IPS-15b (cell line): ENCODE data around the gene MSH3.
"Not testable (repeated sequence)": the region's sequence is repeated elsewhere in the genome, so short reads cannot be mapped to it uniquely, and the experiment has no call there.

Experiments used
- H3K27me3 ChIP-seq: one replicate; pipeline ENCODE4 v1.6.1; 2013; ENCODE audit warnings: low read length; ENCODE audit not compliant: control insufficient read depth, insufficient read depth
- H3K36me3 ChIP-seq: one replicate; pipeline ENCODE4 v1.6.1; 2013; ENCODE audit warnings: low read length; ENCODE audit not compliant: control insufficient read depth, insufficient read depth
- H3K4me1 ChIP-seq: one replicate; pipeline ENCODE4 v1.6.1; 2013; ENCODE audit warnings: mild to moderate bottlenecking, low read length; ENCODE audit not compliant: control insufficient read depth, insufficient read depth
- H3K4me3 ChIP-seq: one replicate; pipeline ENCODE4 v1.5.1; 2013; ENCODE audit warnings: low read depth, low read length
- H3K9ac ChIP-seq: one replicate; pipeline ENCODE4 v1.6.1; 2013; ENCODE audit warnings: low read depth, mild to moderate bottlenecking, low read length
- H3K9me3 ChIP-seq: one replicate; pipeline ENCODE4 v1.6.1; 2013; ENCODE audit warnings: mild to moderate bottlenecking, low read length; ENCODE audit not compliant: control insufficient read depth, insufficient read depth

The MSH3 gene

DNA sequence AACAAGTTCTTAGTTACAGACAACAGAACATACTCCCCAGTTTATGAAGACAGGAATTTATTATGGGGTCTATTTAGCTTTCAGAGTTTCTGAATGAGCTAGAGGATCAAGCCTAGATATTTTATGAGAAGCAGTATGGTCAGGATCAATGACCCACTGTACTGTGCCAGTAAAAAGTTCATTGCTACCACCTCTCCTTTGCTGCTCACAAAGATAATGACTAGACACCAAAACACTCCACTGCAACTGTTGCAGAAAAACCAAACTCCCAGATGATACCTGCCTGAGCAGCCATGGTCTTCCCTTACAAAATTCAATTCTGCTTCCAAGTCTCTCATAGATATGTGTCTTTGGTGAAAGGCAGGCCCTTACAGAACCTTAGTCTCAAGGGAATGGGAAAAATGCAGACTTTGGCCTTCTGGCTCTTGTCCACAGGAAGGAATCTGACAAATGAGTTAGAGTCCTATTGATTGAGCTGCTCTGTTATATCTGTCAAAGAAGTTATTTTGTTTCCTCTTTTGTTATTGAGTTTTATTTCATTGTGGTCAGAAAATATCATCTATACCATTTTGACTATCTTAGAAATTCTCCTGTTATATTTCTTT is 231.0 kb downstream of the MSH3 start:
- H3K9ac ChIP-seq = no peak overlapping the region
- no peaks in the 10 kb centered on the region for H3K4me1 ChIP-seq

GRCh38 chr5:80894083-80894482 is 239.6 kb downstream of the MSH3 start:
- Histone ChIP-seq H3K4me1 (no peaks in the 10 kb centered on the region), H3K9ac (no peak overlapping the region), H3K4me3 (no peak overlapping the region), H3K9me3 (no peaks in the 10 kb centered on the region), H3K36me3 (no peaks in the 10 kb centered on the region), H3K27me3 (no peaks in the 10 kb centered on the region)

More for the DNA sequence above, 231.0 kb downstream of the MSH3 start:
- no peaks in the 10 kb centered on the region for H3K27me3 ChIP-seq
- H3K9me3 ChIP-seq = no peaks in the 10 kb centered on the region
- no peaks in the 10 kb centered on the region for H3K36me3 ChIP-seq
- H3K4me3 ChIP-seq = no peak overlapping the region

DNA sequence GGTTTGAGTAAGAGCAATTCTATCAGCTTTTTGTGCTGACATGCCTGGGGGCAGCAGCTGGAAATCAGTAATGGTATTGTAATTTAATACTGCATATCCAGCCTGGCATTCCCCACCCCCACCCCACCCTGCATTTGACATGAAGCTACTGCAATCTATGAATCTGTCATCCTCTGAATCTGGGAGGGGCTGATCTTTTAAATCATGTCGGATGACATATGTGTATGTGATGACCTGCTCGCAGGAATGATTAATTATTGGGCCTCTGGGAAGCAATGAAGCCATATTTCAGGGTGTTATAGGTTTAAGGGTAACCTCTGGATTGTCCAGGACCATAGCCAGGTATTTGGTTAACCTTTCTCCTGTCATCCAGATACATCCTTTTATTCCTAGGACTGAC is 241.1 kb downstream of the MSH3 start:
- H3K9me3 ChIP-seq = no peaks in the 10 kb centered on the region
- no peak overlapping the region for H3K9ac ChIP-seq

GRCh38 chr5:80902624-80903023 is 248.2 kb downstream of the MSH3 start:
- H3K9me3 ChIP-seq, H3K4me3 ChIP-seq, H3K9ac ChIP-seq, H3K27me3 ChIP-seq, H3K36me3 ChIP-seq, H3K4me1 ChIP-seq: not testable (repeated sequence)

More for the DNA sequence above, 241.1 kb downstream of the MSH3 start:
- H3K4me1 ChIP-seq = no peaks in the 10 kb centered on the region
- no peaks in the 10 kb centered on the region for H3K27me3 ChIP-seq
- no peak overlapping the region for H3K4me3 ChIP-seq
- no peaks in the 10 kb centered on the region for H3K36me3 ChIP-seq

GRCh38 chr5:80904533-80905187 is 250.2 kb downstream of the MSH3 start:
- Histone ChIP-seq H3K4me1 (no peaks in the 10 kb centered on the region), H3K27me3 (no peaks in the 10 kb centered on the region), H3K36me3 (peaks cover 4% of the 10 kb centered on the region), H3K9me3 (no peaks in the 10 kb centered on the region), H3K9ac (no peak overlapping the region), H3K4me3 (no peak overlapping the region)

GRCh38 chr5:80905405-80905804 is 251.0 kb downstream of the MSH3 start:
- H3K9me3 ChIP-seq = no peaks in the 10 kb centered on the region
- H3K4me1 ChIP-seq = no peaks in the 10 kb centered on the region
- H3K9ac ChIP-seq = no peak overlapping the region

GRCh38 chr5:80912479-80912878 is 258.0 kb downstream of the MSH3 start:
- Histone ChIP-seq H3K4me3 (no peak overlapping the region), H3K9ac (no peak overlapping the region), H3K4me1 (no peaks in the 10 kb centered on the region), H3K9me3 (no peaks in the 10 kb centered on the region), H3K36me3 (no peaks in the 10 kb centered on the region), H3K27me3 (no peaks in the 10 kb centered on the region)

More at GRCh38 chr5:80905405-80905804, 251.0 kb downstream of the MSH3 start:
- H3K36me3 ChIP-seq = peaks cover 4% of the 10 kb centered on the region
- no peaks in the 10 kb centered on the region for H3K27me3 ChIP-seq
- H3K4me3 ChIP-seq = no peak overlapping the region

- Histone ChIP-seq H3K27me3 (no peaks in the 10 kb centered on the region), H3K36me3 (no peaks in the 10 kb centered on the region), H3K9me3 (no peaks in the 10 kb centered on the region), H3K4me3 (no peak overlapping the region), H3K9ac (no peak overlapping the region), H3K4me1 (no peaks in the 10 kb centered on the region)
These were observed 261.3 kb downstream of the MSH3 start for GRCh38 chr5:80915716-80916115.

- no peaks in the 10 kb centered on the region for H3K9me3 ChIP-seq
- H3K4me3 ChIP-seq = no peak overlapping the region
- no peaks in the 10 kb centered on the region for H3K36me3 ChIP-seq
- no peaks in the 10 kb centered on the region for H3K27me3 ChIP-seq
- H3K9ac ChIP-seq = no peak overlapping the region
- no peaks in the 10 kb centered on the region for H3K4me1 ChIP-seq
These were observed 262.2 kb downstream of the MSH3 start for GRCh38 chr5:80916676-80917075.

GRCh38 chr5:80917631-80918030 is 263.2 kb downstream of the MSH3 start:
- no peaks in the 10 kb centered on the region for H3K4me1 ChIP-seq
- H3K9ac ChIP-seq = no peak overlapping the region
- H3K4me3 ChIP-seq = no peak overlapping the region

DNA sequence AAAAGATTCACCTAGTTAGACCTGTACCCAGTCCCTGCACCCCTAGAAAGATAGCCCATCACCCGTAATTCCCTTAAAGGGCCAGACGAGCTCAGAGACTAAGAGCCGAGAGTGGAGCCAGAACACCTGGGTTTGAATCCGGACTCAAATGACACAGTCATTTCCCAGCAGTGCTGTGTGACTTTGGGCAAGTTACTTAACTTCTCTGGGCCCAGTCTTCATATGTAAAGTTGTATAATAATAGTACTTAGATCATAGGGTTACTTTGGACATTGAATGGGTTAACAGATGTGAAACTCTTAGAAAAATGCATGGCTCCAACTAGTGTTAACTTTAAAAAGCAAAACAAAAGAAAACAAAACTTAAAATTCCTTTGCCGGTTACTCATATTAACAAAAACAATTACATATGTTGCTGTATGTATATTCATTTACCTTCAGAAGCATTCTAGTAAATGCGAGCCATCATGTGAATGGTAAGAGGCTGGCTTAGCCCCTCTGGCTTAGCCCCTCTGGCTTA is 265.3 kb downstream of the MSH3 start:
- H3K4me3 ChIP-seq = no peak overlapping the region
- no peaks in the 10 kb centered on the region for H3K4me1 ChIP-seq
- no peak overlapping the region for H3K9ac ChIP-seq
- H3K36me3 ChIP-seq = no peaks in the 10 kb centered on the region
- H3K27me3 ChIP-seq = no peaks in the 10 kb centered on the region
- no peaks in the 10 kb centered on the region for H3K9me3 ChIP-seq

More at GRCh38 chr5:80917631-80918030, 263.2 kb downstream of the MSH3 start:
- no peaks in the 10 kb centered on the region for H3K9me3 ChIP-seq
- H3K27me3 ChIP-seq = no peaks in the 10 kb centered on the region
- no peaks in the 10 kb centered on the region for H3K36me3 ChIP-seq

GRCh38 chr5:80920333-80920732 is 265.9 kb downstream of the MSH3 start:
- Histone ChIP-seq H3K4me3 (no peak overlapping the region), H3K9me3 (no peaks in the 10 kb centered on the region), H3K4me1 (no peaks in the 10 kb centered on the region), H3K27me3 (no peaks in the 10 kb centered on the region), H3K36me3 (no peaks in the 10 kb centered on the region), H3K9ac (no peak overlapping the region)
